Natural killer cell (primary cell): ENCODE results near the gene ANKRD11. TPM values are rescaled to one million over a fixed set of nuclear protein-coding genes. Genes with fewer than 3 reads are reported as not detected.
A peak's percentile ranks its signal among the peaks of the same experiment; 100 is the strongest.

Experiments used
- ATAC-seq, 3 donors: fragments of 150-1000 bp in 2 of 3; fragments of 200-7000 bp in 1 of 3; cut with Tn5 transposase; 1 replicate in 1 of 3; 2 replicates in 2 of 3; pipeline ENCODE4 v1.10.0; 2021; ENCODE audit warnings: mild to moderate bottlenecking in 2 of 3, moderate library complexity in 2 of 3
- DNase-seq, 2 donors: peaks; one replicate each; pipeline versions ENCODE4 v3.0.0 to v3.0.0-alpha.2; 2013 to 2021; ENCODE audit warnings: mixed read lengths in 1 of 2
- H3K27ac ChIP-seq: one replicate; pipeline ENCODE4 v1.5.1; 2013; ENCODE audit warnings: mild to moderate bottlenecking, low read length
- H3K27me3 ChIP-seq: one replicate; pipeline ENCODE4 v1.6.1; 2013; ENCODE audit warnings: low read length; ENCODE audit not compliant: control insufficient read depth, insufficient read depth
- H3K36me3 ChIP-seq: one replicate; pipeline ENCODE4 v1.6.1; 2013; ENCODE audit warnings: low read length; ENCODE audit not compliant: control insufficient read depth, insufficient read depth
- H3K4me1 ChIP-seq: one replicate; pipeline ENCODE4 v1.6.1; 2013; ENCODE audit warnings: low read length; ENCODE audit not compliant: control insufficient read depth, insufficient read depth
- H3K4me3 ChIP-seq: one replicate; pipeline ENCODE4 v1.5.1; 2013; ENCODE audit warnings: low read length
- H3K9me3 ChIP-seq: one replicate; pipeline ENCODE4 v1.6.1; 2013; ENCODE audit warnings: low read length; ENCODE audit not compliant: control insufficient read depth, insufficient read depth
- H3K27ac Mint-ChIP-seq, 2 donors: one replicate each; pipeline ENCODE4 v1.8.0; 2022; ENCODE audit warnings: mild to moderate bottlenecking in 2 of 2, mixed read lengths in 2 of 2, moderate library complexity in 1 of 2
- H3K27me3 Mint-ChIP-seq, 2 donors: one replicate each; pipeline ENCODE4 v1.8.0; 2022; ENCODE audit warnings: low read depth in 2 of 2, mixed read lengths in 2 of 2
- H3K36me3 Mint-ChIP-seq: one replicate; pipeline ENCODE4 v1.8.0; 2022; ENCODE audit warnings: mixed read lengths
- H3K4me1 Mint-ChIP-seq, 2 donors: one replicate each; pipeline ENCODE4 v1.8.0; 2022; ENCODE audit warnings: mixed read lengths in 2 of 2
- H3K4me3 Mint-ChIP-seq: one replicate; pipeline ENCODE4 v1.8.0; 2022; ENCODE audit warnings: mild to moderate bottlenecking, moderate library complexity, mixed read lengths
- H3K9me3 Mint-ChIP-seq, 2 donors: one replicate each; pipeline ENCODE4 v1.8.0; 2022; ENCODE audit warnings: mixed read lengths in 2 of 2
- CTCF ChIP-seq: fragments of 200-600 bp; IDR thresholded peaks from one replicate; pipeline ENCODE4 v1.8.0; 2022; ENCODE audit warnings: antibody characterized with exemption
- WGBS: methylation state at CpG from one replicate; pipeline ENCODE4 v1.1.7; 2013; ENCODE audit warnings: missing lambda C conversion rate; ENCODE audit not compliant: insufficient coverage; 5-methylcytosine and 5-hydroxymethylcytosine counted together
- intact Hi-C: fragments of 100-400 bp; cut with micrococcal nuclease; formaldehyde crosslinking; loops from one replicate; pipeline ENCODE4 v1.14.2; 2022
- total RNA-seq, 4 donors: library from RNA; stranded (reverse); fragments of 120-200 nt in 1 of 4; gene quantifications; one replicate each; pipeline versions ENCODE4 v1.2.3 to v1.2.4, GENCODE V29; 2013 to 2022

The ANKRD11 gene
- total RNA-seq, 3 donors from 2014 or later (not counting 1 experiment from before 2014, with no cell fraction given) = 230 to 299 (median 287) TPM

DNA sequence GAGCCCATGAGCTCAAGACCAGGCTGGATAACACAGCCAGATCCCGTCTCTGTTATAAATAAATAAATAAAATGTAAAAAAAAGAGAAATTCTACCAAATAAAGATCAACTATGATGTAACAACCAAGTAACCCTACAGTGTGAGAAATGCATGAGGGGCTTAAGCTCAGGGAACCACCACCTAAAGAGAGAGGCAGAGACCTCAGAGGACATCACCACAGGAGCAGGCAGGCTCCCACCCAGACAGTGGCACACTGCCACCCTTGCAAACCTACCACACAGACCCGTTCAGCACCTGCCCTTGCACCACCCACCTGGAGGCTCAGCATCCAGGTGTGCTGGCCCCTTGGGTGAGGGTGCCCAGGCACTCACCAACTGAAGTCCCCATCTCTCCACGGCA, 45.6 kb downstream of the ANKRD11 start:
- H3K4me1 ChIP-seq = peaks cover 90% of the 10 kb centered on the region
- H3K36me3 ChIP-seq = no peaks in the 10 kb centered on the region
- no peaks in the 10 kb centered on the region for H3K27me3 ChIP-seq
- intact Hi-C loops = loop anchor here (5.0 kb wide), 1 partner anchor 37 kb away; no protein-coding TSS in a partner anchor
- peaks cover 78 to 90% of the 10 kb centered on the region in 2 donors for H3K4me1 Mint-ChIP-seq
- H3K27ac Mint-ChIP-seq = peak overlapping the region in 1 of 2 donors; percentile 75
- DNase-seq (no peak), ATAC-seq (no peak)
- H3K4me3 Mint-ChIP-seq = no peak overlapping the region
- WGBS = 50% methylated on average over 2 of the region's 3 CpGs
- H3K9me3 ChIP-seq = no peaks in the 10 kb centered on the region
- H3K27me3 Mint-ChIP-seq = no peaks in the 10 kb centered on the region
- TF ChIP-seq CTCF = no peak
- H3K36me3 Mint-ChIP-seq = no peaks in the 10 kb centered on the region
- H3K9me3 Mint-ChIP-seq = no peaks in the 10 kb centered on the region
- H3K27ac ChIP-seq = no peak overlapping the region
- no peak overlapping the region for H3K4me3 ChIP-seq

GRCh38 chr16:89444151-89444723, 46.1 kb downstream of the ANKRD11 start:
- Mint-ChIP-seq H3K9me3 (no peaks in the 10 kb centered on the region), H3K27ac (no peak overlapping the region), H3K36me3 (no peaks in the 10 kb centered on the region), H3K4me3 (peak overlapping the region; percentile 42), H3K27me3 (no peaks in the 10 kb centered on the region), H3K4me1 (peaks cover 83 to 92% of the 10 kb centered on the region in 2 donors)
- ATAC-seq (no peak), DNase-seq (no peak)
- Histone ChIP-seq H3K4me1 (peaks cover 90% of the 10 kb centered on the region), H3K36me3 (no peaks in the 10 kb centered on the region), H3K27me3 (no peaks in the 10 kb centered on the region), H3K4me3 (no peak overlapping the region), H3K9me3 (no peaks in the 10 kb centered on the region), H3K27ac (no peak overlapping the region)
- TF ChIP-seq CTCF = no peak
- 34% methylated on average over 8 of the region's 8 CpGs for WGBS
- intact Hi-C loops = loop anchor here (5.0 kb wide), 1 partner anchor 37 kb away; no protein-coding TSS in a partner anchor

GRCh38 chr16:89443727-89444084, 46.7 kb downstream of the ANKRD11 start:
- Histone ChIP-seq H3K4me3 (no peak overlapping the region), H3K9me3 (no peaks in the 10 kb centered on the region), H3K27ac (no peak overlapping the region), H3K36me3 (no peaks in the 10 kb centered on the region), H3K4me1 (peaks cover 87% of the 10 kb centered on the region), H3K27me3 (no peaks in the 10 kb centered on the region)
- Mint-ChIP-seq H3K27ac (no peak overlapping the region), H3K4me3 (peak overlapping the region; percentile 42), H3K27me3 (no peaks in the 10 kb centered on the region), H3K4me1 (peaks cover 87 to 88% of the 10 kb centered on the region in 2 donors), H3K9me3 (no peaks in the 10 kb centered on the region), H3K36me3 (no peaks in the 10 kb centered on the region)
- no peak for TF ChIP-seq CTCF
- intact Hi-C loops = loop anchor here (5.0 kb wide), 1 partner anchor 36 kb away; no protein-coding TSS in a partner anchor
- 48% methylated on average over 8 of the region's 8 CpGs for WGBS
- no peak for ATAC-seq
- no peak for DNase-seq
